WTC11 (cell line): ENCODE measurements around the gene PPM1L. TPM values are rescaled to one million over a fixed set of nuclear protein-coding genes. Genes with fewer than 3 reads are reported as not detected.

ENCODE experiments used
- ATAC-seq: fragments of 200-7000 bp; cut with Tn5 transposase; 2 replicates; pipeline ENCODE4 v1.10.0; 2021; ENCODE audit warnings: mild to moderate bottlenecking, moderate library complexity
- CTCF ChIA-PET: fragments of 300-600 bp; sonication (Branson Sonifier 250); formaldehyde crosslinking; loops from one replicate; lab custom pipeline; 2021; ENCODE audit warnings: antibody characterized with exemption; lab: Charles Lee
- POLR2A ChIA-PET: fragments of 350-600 bp; sonication (Branson Sonifier 250); formaldehyde crosslinking; loops from one replicate; lab custom pipeline; 2021; ENCODE audit warnings: antibody characterized with exemption; lab: Charles Lee
- DNase-seq: peaks from one replicate; pipeline ENCODE4 v3.0.0; 2021; ENCODE audit warnings: low spot score
- H3K27ac Mint-ChIP-seq: 2 replicates; pipeline ENCODE4 v1.8.0; 2021; ENCODE audit warnings: mixed read lengths
- H3K27me3 Mint-ChIP-seq: 2 replicates; pipeline ENCODE4 v1.8.0; 2021; ENCODE audit warnings: low read depth, mild to moderate bottlenecking, moderate library complexity, mixed read lengths
- H3K36me3 Mint-ChIP-seq: 2 replicates; pipeline ENCODE4 v1.8.0; 2021; ENCODE audit warnings: mixed read lengths
- H3K4me1 Mint-ChIP-seq: 2 replicates; pipeline ENCODE4 v1.8.0; 2022; ENCODE audit warnings: mixed read lengths
- H3K4me3 Mint-ChIP-seq: 2 replicates; pipeline ENCODE4 v1.8.0; 2021; ENCODE audit warnings: mild to moderate bottlenecking, moderate library complexity, mixed read lengths
- H3K9me3 Mint-ChIP-seq: 2 replicates; pipeline ENCODE4 v1.8.0; 2021; ENCODE audit warnings: mixed read lengths
- ARID4B ChIP-seq: sonication (generic); formaldehyde crosslinking; IDR thresholded peaks from 2 replicates; pipeline ENCODE4 v1.8.0; 2023; ENCODE audit warnings: missing genetic modification reagents, mild to moderate bottlenecking, borderline replicate concordance
- ATF1 ChIP-seq: sonication (generic); formaldehyde crosslinking; IDR thresholded peaks from 2 replicates; pipeline ENCODE4 v1.8.1; 2023; ENCODE audit warnings: mild to moderate bottlenecking, moderate library complexity, missing genetic modification reagents
- ATF2 ChIP-seq: sonication (generic); formaldehyde crosslinking; IDR thresholded peaks from 2 replicates; pipeline ENCODE4 v1.8.1; 2022; ENCODE audit warnings: low read depth, missing genetic modification reagents, borderline replicate concordance
- CBFB ChIP-seq: sonication (generic); formaldehyde crosslinking; IDR thresholded peaks from 2 replicates; pipeline ENCODE4 v1.8.1; 2022; ENCODE audit warnings: mild to moderate bottlenecking, low read depth, missing genetic modification reagents
- CREM ChIP-seq: sonication (generic); formaldehyde crosslinking; IDR thresholded peaks from 2 replicates; pipeline ENCODE4 v1.8.1; 2022; ENCODE audit warnings: mild to moderate bottlenecking, missing genetic modification reagents, moderate library complexity
- CTCF ChIP-seq: fragments of 200-600 bp; IDR thresholded peaks from 2 replicates; pipeline ENCODE4 v1.8.0; 2022; ENCODE audit warnings: antibody characterized with exemption
- ESRRA ChIP-seq: sonication (generic); formaldehyde crosslinking; IDR thresholded peaks from 2 replicates; pipeline ENCODE4 v1.8.1; 2022; ENCODE audit warnings: mild to moderate bottlenecking, missing genetic modification reagents, borderline replicate concordance
- FOXK1 ChIP-seq: sonication (generic); formaldehyde crosslinking; IDR thresholded peaks from 2 replicates; pipeline ENCODE4 v1.8.0; 2022; ENCODE audit warnings: mild to moderate bottlenecking, moderate library complexity, missing genetic modification reagents
- GRHL2 ChIP-seq: fragments of 250-450 bp; sonication (Bioruptor Pico); IDR thresholded peaks from 2 replicates; pipeline ENCODE4 v1.8.0; 2022; ENCODE audit warnings: mild to moderate bottlenecking, moderate library complexity; ENCODE audit not compliant: insufficient replicate concordance, severe bottlenecking
- GTF2I ChIP-seq: fragments of 250-450 bp; sonication (Bioruptor Pico); conservative IDR thresholded peaks from 2 replicates; pipeline ENCODE4 v1.4.0; 2021; ENCODE audit warnings: mild to moderate bottlenecking
- HMGA2 ChIP-seq: fragments of 250-450 bp; sonication (Bioruptor Pico); IDR thresholded peaks from 2 replicates; pipeline ENCODE4 v1.4.0; 2021; ENCODE audit warnings: mild to moderate bottlenecking, moderate library complexity
- MAX ChIP-seq: sonication (generic); formaldehyde crosslinking; IDR thresholded peaks from 2 replicates; pipeline ENCODE4 v1.8.0; 2022; ENCODE audit warnings: mild to moderate bottlenecking, missing genetic modification reagents
- MYBL2 ChIP-seq: sonication (generic); formaldehyde crosslinking; IDR thresholded peaks from 2 replicates; pipeline ENCODE4 v1.8.1; 2023; ENCODE audit warnings: mild to moderate bottlenecking, moderate library complexity, missing genetic modification reagents
- NR2C2 ChIP-seq: sonication (generic); formaldehyde crosslinking; IDR thresholded peaks from 2 replicates; pipeline ENCODE4 v1.8.0; 2022; ENCODE audit warnings: mild to moderate bottlenecking, missing genetic modification reagents
- STAT6 ChIP-seq: sonication (generic); formaldehyde crosslinking; conservative IDR thresholded peaks from 2 replicates; pipeline ENCODE4 v1.8.1; 2023; ENCODE audit warnings: mild to moderate bottlenecking, low read depth, missing genetic modification reagents, moderate library complexity
- TEAD1 ChIP-seq: sonication (generic); formaldehyde crosslinking; IDR thresholded peaks from 2 replicates; pipeline ENCODE4 v1.8.0; 2022; ENCODE audit warnings: mild to moderate bottlenecking, missing genetic modification reagents
- USF2 ChIP-seq: sonication (generic); formaldehyde crosslinking; IDR thresholded peaks from 2 replicates; pipeline ENCODE4 v1.8.1; 2023; ENCODE audit warnings: mild to moderate bottlenecking, missing genetic modification reagents, moderate library complexity
- ZBTB43 ChIP-seq: sonication (generic); formaldehyde crosslinking; IDR thresholded peaks from 2 replicates; pipeline ENCODE4 v1.8.1; 2023; ENCODE audit warnings: mild to moderate bottlenecking, missing genetic modification reagents
- ZNF423 ChIP-seq: fragments of 250-450 bp; sonication (Bioruptor Pico); IDR thresholded peaks from 2 replicates; pipeline ENCODE4 v2.1.2; 2022; ENCODE audit warnings: mild to moderate bottlenecking, moderate library complexity
- ZNF532 ChIP-seq: fragments of 250-450 bp; sonication (Bioruptor Pico); IDR thresholded peaks from 2 replicates; pipeline ENCODE4 v1.9.0; 2021; ENCODE audit warnings: mild to moderate bottlenecking, borderline replicate concordance
- total RNA-seq: library from RNA; stranded (reverse); gene quantifications from 3 replicates; pipeline ENCODE4 v1.2.3, GENCODE V29; 2021

The PPM1L gene
- total RNA-seq, 1 experiment from 2014 or later = 18.1 TPM

- no peak for TF ChIP-seq ZNF532 (CRISPR knock-in tag)
- no peak for TF ChIP-seq TEAD1
- TF ChIP-seq ATF2 = no peak
- TF ChIP-seq ARID4B (CRISPR knock-in tag) = no peak
- no peak for TF ChIP-seq NR2C2 (CRISPR knock-in tag)
Measured at GRCh38 chr3:161017971-161018370, 261.9 kb downstream of the PPM1L start (continued).

GRCh38 chr3:161020256-161020655, 264.2 kb downstream of the PPM1L start:
- Mint-ChIP-seq H3K9me3 (peaks cover 24% of the 10 kb centered on the region), H3K27ac (no peak overlapping the region), H3K4me1 (no peaks in the 10 kb centered on the region), H3K4me3 (no peak overlapping the region), H3K27me3 (no peaks in the 10 kb centered on the region)
- ChIA-PET CTCF (no interaction called here), POLR2A (no interaction called here)
- TF ChIP-seq CBFB (CRISPR knock-in tag) (no peak), GTF2I (CRISPR knock-in tag) (no peak), ZNF423 (CRISPR knock-in tag) (no peak), CREM (CRISPR knock-in tag) (no peak), ZBTB43 (CRISPR knock-in tag) (no peak), USF2 (CRISPR knock-in tag) (no peak), CTCF (no peak), MYBL2 (no peak), STAT6 (no peak), GRHL2 (CRISPR knock-in tag) (no peak), HMGA2 (CRISPR knock-in tag) (no peak), MAX (CRISPR knock-in tag) (no peak), FOXK1 (CRISPR knock-in tag) (no peak), ESRRA (CRISPR knock-in tag) (no peak), ATF1 (no peak)
- TF ChIP-seq, all 79 proteins: peak for 0
- no peak for ATAC-seq
- H3K36me3 Mint-ChIP-seq = peaks cover 16% of the 10 kb centered on the region
- DNase-seq = no peak
